ENCODE measurements around the gene OR56B1.
"Not testable (repeated sequence)": the region's sequence is repeated elsewhere in the genome, so short reads cannot be mapped to it uniquely, and the experiment has no call there.

Gene OR56B1

GRCh38 chr11:5736396-5736795 is at the start of gene OR56B1:
TSS of gene OR56B1 (plus strand) at chr11:5736448. CDS start at chr11:5736517, 69 bp downstream.
- no peak for DNase-seq

GRCh38 chr11:5688482-5688881 is 47.8 kb upstream of the OR56B1 start:
- no peak for DNase-seq

- peak; percentile 58 for DNase-seq
Measured at GRCh38 chr11:5689551-5689983, 46.7 kb upstream of the OR56B1 start, which contains the start of gene TRIM22. TSS of gene TRIM22 (plus strand) at chr11:5689790. CDS start at chr11:5696233, 6,443 bp downstream.

GRCh38 chr11:5690216-5690615 is 46.0 kb upstream of the OR56B1 start:
- peak; percentile 88 for DNase-seq

- DNase-seq = peak; percentile 70
Measured at GRCh38 chr11:5690736-5691135, 45.5 kb upstream of the OR56B1 start.

- peak; percentile 44 for DNase-seq
Measured at GRCh38 chr11:5691238-5691963, 44.8 kb upstream of the OR56B1 start.

GRCh38 chr11:5691964-5692361 is 44.3 kb upstream of the OR56B1 start:
- DNase-seq = peak; percentile 38

- DNase-seq = no peak
Measured at GRCh38 chr11:5694642-5695041, 41.6 kb upstream of the OR56B1 start.

GRCh38 chr11:5695580-5695979 is 40.7 kb upstream of the OR56B1 start:
- DNase-seq = no peak

- DNase-seq = no peak
Measured at GRCh38 chr11:5696210-5696609, 40.0 kb upstream of the OR56B1 start.

- DNase-seq = no peak
Measured at GRCh38 chr11:5698281-5698680, 38.0 kb upstream of the OR56B1 start.

- DNase-seq = no peak
Measured at GRCh38 chr11:5700421-5701054, 35.7 kb upstream of the OR56B1 start.

GRCh38 chr11:5701055-5701577 is 35.1 kb upstream of the OR56B1 start:
- no peak for DNase-seq

GRCh38 chr11:5703741-5704536 is 32.3 kb upstream of the OR56B1 start:
- DNase-seq = no peak

- DNase-seq = no peak
Measured at GRCh38 chr11:5705688-5706087, 30.6 kb upstream of the OR56B1 start.

GRCh38 chr11:5712507-5712906 is 23.7 kb upstream of the OR56B1 start:
- DNase-seq = peak; percentile 56

- peak; percentile 73 for DNase-seq
Measured at GRCh38 chr11:5713695-5714094, 22.6 kb upstream of the OR56B1 start.

GRCh38 chr11:5716518-5716917 is 19.7 kb upstream of the OR56B1 start:
- DNase-seq = not testable (repeated sequence)

GRCh38 chr11:5719703-5720495 is 16.3 kb upstream of the OR56B1 start:
- peak; percentile 41 for DNase-seq

- DNase-seq = no peak
Measured at GRCh38 chr11:5722622-5723021, 13.6 kb upstream of the OR56B1 start.

GRCh38 chr11:5726351-5726750 is 9.9 kb upstream of the OR56B1 start:
- no peak for DNase-seq

- DNase-seq = no peak
Measured at GRCh38 chr11:5727691-5728090, 8.6 kb upstream of the OR56B1 start.
